Brain microvascular endothelial cell (primary cell): ENCODE data around the gene ATP4B.
"Not testable (repeated sequence)": the region's sequence is repeated elsewhere in the genome, so short reads cannot be mapped to it uniquely, and the experiment has no call there.

ENCODE experiments used
- DNase-seq: peaks from one replicate; pipeline ENCODE4 v3.0.0-alpha.2; 2020
- H3K27ac ChIP-seq: fragments of 250-450 bp; sonication (Bioruptor Pico); 2 replicates; pipeline ENCODE4 v1.5.1; 2020; ENCODE audit warnings: mild to moderate bottlenecking, moderate library complexity
- H3K27me3 ChIP-seq: fragments of 250-450 bp; sonication (Bioruptor Pico); replicated peaks from 2 replicates; pipeline ENCODE4 v1.5.1; 2020; ENCODE audit warnings: mild to moderate bottlenecking
- H3K36me3 ChIP-seq: fragments of 250-450 bp; sonication (Bioruptor Pico); replicated peaks from 2 replicates; pipeline ENCODE4 v1.5.1; 2020; ENCODE audit warnings: mild to moderate bottlenecking
- H3K4me3 ChIP-seq: 2 replicates; pipeline ENCODE4 v1.5.1; 2011; ENCODE audit warnings: low read depth, mild to moderate bottlenecking, control low read depth, low read length, moderate library complexity
- in situ Hi-C: cut with HindIII; loops from 2 replicates; pipeline ENCODE4 v1.10.0; 2017; ENCODE audit warnings: low sequenced_read_pairs, low pct_ligation_motif_present
- TF ChIP-seq, protein P1 (sequence below): IDR thresholded peaks from 2 replicates; pipeline ENCODE4 v1.5.1; 2011; ENCODE audit warnings: low read depth, mild to moderate bottlenecking, moderate library complexity, low read length, control low read depth, inconsistent platforms; ENCODE audit errors: missing control alignments

Gene ATP4B

GRCh38 chr13:113625965-113626721 lies 31.9 kb downstream of the ATP4B start:
- in situ Hi-C loops = no loop called here

GRCh38 chr13:113624640-113625304 lies 33.2 kb downstream of the ATP4B start:
- H3K4me3 ChIP-seq, H3K27ac ChIP-seq, DNase-seq, in situ Hi-C loops, H3K27me3 ChIP-seq: not testable (repeated sequence)
- H3K36me3 ChIP-seq = peaks cover 15% of the 10 kb centered on the region

More at GRCh38 chr13:113625965-113626721, 31.9 kb downstream of the ATP4B start:
- Histone ChIP-seq H3K27me3 (no peaks in the 10 kb centered on the region), H3K36me3 (peaks cover 19% of the 10 kb centered on the region), H3K4me3 (no peak overlapping the region), H3K27ac (no peak overlapping the region)
- TF ChIP-seq, protein P1, sequence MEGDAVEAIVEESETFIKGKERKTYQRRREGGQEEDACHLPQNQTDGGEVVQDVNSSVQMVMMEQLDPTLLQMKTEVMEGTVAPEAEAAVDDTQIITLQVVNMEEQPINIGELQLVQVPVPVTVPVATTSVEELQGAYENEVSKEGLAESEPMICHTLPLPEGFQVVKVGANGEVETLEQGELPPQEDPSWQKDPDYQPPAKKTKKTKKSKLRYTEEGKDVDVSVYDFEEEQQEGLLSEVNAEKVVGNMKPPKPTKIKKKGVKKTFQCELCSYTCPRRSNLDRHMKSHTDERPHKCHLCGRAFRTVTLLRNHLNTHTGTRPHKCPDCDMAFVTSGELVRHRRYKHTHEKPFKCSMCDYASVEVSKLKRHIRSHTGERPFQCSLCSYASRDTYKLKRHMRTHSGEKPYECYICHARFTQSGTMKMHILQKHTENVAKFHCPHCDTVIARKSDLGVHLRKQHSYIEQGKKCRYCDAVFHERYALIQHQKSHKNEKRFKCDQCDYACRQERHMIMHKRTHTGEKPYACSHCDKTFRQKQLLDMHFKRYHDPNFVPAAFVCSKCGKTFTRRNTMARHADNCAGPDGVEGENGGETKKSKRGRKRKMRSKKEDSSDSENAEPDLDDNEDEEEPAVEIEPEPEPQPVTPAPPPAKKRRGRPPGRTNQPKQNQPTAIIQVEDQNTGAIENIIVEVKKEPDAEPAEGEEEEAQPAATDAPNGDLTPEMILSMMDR = no peak
- no peak for DNase-seq

DNA sequence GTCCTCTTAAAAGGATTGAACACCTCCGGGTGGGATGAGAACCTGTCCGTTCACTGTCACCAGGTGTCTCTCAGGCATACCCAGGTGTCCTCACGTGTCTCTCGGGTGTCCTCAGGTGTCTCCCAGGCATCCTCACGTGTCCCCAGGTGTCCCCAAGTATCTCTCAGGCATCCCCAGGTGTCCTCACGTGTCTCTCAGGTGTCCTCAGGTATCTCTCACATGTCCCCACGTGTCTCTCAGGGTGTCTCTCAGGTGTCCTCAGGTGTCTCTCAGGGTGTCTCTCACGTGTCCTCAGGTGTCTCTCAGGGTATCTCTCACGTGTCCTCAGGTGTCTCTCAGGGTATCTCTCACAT lies 33.8 kb downstream of the ATP4B start:
- in situ Hi-C loops = no loop called here
- DNase-seq = no peak
- TF ChIP-seq, protein P1 = no peak
- no peaks in the 10 kb centered on the region for H3K27me3 ChIP-seq
- no peak overlapping the region for H3K27ac ChIP-seq
- H3K4me3 ChIP-seq = no peak overlapping the region
- H3K36me3 ChIP-seq = peaks cover 12% of the 10 kb centered on the region

DNA sequence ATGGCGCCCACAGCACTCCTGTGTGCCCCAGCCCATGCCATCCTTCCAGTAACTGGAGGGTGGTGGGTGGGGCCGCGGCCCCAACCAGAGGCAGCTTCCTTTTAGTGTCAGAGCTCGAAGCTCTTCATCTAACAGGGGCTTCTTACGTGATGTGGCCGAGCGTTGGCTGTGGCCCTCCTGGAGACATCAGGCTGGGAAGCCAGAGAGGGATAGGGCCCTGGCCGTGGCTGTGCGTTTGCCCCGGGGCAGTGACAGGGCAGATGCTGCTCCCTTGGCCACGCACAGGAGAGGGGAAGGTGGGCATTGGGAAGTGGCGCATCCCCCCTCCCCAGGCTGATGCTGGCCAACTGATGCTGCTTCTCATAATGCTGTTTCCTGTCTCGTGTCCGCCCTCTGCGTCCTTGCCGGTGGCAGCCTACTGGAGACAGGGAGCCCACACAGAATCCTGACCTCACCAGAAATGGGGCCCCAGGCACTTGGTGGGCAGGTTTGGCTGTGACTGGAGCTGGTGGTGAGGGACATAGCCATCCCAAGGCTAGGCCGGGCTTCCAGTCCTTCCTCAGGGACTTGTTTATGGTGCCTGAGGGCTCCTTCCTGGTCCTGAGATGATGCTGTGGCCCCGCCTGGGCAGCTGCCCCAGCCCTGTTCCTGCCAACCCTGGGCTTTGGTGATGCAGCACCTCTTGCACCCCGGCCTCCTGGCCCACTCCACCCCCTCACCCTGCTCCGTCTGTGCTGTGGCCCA lies 34.3 kb downstream of the ATP4B start:
- H3K36me3 ChIP-seq = peaks cover 12% of the 10 kb centered on the region

GRCh38 chr13:113622791-113623490 lies 35.1 kb downstream of the ATP4B start:
- H3K4me3 ChIP-seq = no peak overlapping the region
- H3K27me3 ChIP-seq = no peaks in the 10 kb centered on the region
- TF ChIP-seq, protein P1 = no peak
- peaks cover 12% of the 10 kb centered on the region for H3K36me3 ChIP-seq
- in situ Hi-C loops = no loop called here
- DNase-seq = no peak
- no peak overlapping the region for H3K27ac ChIP-seq

More for the DNA sequence above, 34.3 kb downstream of the ATP4B start:
- in situ Hi-C loops = no loop called here
- H3K27ac ChIP-seq = no peak overlapping the region
- no peak for DNase-seq
- no peaks in the 10 kb centered on the region for H3K27me3 ChIP-seq
- no peak overlapping the region for H3K4me3 ChIP-seq
- TF ChIP-seq, protein P1 = no peak

DNA sequence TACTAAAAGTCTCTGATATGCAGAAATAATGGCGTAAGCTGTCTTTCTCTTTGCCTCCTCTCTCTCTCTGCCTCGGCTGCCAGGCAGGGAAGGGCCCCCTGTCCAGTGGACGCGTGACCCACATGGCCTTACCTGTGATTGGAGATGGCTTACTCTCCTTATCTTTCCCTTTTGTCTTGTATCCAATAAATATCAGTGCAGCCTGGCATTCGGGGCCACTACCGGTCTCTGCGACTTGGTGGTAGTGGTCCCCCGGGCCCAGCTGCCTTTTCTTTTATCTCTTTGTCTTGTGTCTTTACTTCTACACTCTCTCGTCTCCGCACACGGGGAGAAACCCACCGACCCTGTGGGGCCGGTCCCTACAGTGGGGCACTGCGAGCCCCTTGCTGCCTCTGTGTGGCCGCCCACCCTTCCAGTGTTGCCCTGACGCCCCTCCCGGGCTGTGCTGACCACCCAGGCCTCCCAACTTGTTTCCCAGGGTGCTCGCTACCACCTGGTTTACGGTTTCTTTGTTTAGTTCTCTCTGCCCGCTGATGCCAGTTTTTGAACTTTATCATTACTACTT lies 35.9 kb downstream of the ATP4B start:
- H3K27me3 ChIP-seq, H3K27ac ChIP-seq, in situ Hi-C loops, H3K4me3 ChIP-seq, DNase-seq: not testable (repeated sequence)
- peaks cover 12% of the 10 kb centered on the region for H3K36me3 ChIP-seq
